M059J (cell line): ENCODE data around the gene SH3GL3. TPM values are rescaled to one million over a fixed set of nuclear protein-coding genes. Genes with fewer than 3 reads are reported as not detected.

ENCODE experiments used
- DNase-seq: peaks from one replicate; pipeline ENCODE4 v3.0.0-alpha.2; 2012; ENCODE audit warnings: low read depth
- total RNA-seq: library from RNA; depleted of rRNA; stranded (reverse); fragments of >200 nt; shearing (Covaris generic); gene quantifications from 2 replicates; pipeline ENCODE4 v1.2.3, GENCODE V29; 2014

SH3GL3 gene
- total RNA-seq, 1 experiment from 2014 or later: 0.27 TPM

DNA sequence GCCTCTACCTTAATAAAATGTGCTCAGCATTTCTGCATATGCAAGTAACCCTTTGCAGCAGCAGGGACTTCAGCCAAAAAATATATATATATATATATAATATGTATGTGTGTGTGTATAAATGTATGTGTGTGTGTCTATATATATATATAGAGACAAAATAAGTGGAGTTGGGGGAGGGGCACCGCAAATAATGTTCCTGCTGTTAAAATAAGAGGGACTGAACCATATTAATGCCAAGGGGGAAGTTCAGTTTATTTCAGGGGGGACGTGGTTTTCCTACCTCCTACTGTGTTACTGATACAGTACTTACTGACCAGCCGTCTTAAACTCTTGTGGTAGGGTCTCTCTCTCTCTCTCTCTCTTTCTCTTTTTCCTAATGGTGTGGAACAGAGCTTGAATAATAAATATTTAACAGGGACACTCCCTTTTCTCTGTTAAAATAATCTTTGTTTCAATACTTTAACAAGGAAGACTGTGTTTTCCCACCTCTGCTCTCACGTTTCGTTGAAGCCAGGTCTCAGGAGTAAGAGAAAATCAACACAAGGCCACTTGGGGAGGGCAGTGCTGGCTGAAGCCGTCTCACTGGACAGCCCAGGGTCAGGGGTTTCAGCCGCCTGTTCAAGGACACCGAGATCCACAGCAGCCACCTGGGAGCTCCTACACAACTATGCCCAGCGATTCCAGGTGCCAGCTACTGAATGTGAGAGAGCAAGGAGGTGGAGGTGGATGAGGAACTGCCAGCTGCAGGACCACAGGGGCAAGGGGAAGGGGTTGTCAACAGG is 164.0 kb downstream of the SH3GL3 start:
- DNase-seq: no peak

DNA sequence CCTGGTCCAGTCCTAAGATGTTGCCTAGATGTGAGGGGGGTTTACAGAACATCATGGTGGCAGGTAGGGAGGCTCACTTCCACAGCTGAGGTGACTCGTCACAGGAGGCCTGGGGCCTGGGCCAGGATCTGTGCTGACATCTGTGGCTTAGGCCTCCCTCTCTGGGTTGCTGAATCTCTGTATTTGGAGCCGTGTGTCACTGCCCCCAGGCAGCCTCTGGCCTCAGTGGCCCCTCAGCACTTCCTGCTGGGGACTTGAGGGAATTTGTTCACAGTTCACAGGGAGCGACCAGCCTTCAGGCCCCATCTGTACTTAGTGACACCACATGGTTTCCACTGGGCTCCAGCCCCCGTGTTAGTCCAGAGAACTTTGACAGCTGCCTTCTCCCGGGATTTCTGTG is 165.1 kb downstream of the SH3GL3 start:
- DNase-seq: peak; percentile 2

DNA sequence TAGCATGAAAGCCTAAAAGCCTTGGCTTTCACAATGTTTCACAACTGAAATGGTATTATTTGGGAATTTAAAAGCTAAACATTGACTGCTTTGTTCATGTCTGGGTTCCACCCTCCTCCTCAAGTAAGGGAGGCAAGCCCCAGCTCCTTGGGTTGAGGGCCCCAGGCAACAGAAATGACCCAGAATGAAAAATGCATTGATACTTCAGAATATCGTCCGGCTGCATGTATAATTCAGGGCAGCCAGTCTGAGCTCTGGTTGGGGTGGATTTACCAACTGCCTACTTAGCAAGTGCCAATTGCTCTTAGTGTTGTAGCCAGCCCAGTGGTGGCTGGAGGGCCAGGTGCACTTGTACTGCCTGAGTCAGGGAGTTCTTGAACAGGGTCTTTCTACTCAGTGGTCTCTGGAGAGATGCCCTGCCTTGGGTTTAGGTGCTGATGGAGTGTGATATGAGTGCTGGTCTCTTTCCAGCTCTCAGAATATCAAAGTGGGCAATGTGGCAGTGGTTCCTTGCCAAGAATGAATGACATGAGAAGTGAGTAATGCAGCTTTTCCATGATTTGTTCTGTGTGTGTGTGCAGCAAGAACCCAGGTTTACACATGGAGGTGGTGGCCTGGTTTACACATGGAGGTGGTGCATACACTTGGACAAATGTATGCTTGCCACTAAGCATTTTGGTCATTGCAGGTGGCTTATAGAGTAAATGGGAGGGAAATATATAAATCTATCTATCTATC is 165.9 kb downstream of the SH3GL3 start:
- DNase-seq: no peak

DNA sequence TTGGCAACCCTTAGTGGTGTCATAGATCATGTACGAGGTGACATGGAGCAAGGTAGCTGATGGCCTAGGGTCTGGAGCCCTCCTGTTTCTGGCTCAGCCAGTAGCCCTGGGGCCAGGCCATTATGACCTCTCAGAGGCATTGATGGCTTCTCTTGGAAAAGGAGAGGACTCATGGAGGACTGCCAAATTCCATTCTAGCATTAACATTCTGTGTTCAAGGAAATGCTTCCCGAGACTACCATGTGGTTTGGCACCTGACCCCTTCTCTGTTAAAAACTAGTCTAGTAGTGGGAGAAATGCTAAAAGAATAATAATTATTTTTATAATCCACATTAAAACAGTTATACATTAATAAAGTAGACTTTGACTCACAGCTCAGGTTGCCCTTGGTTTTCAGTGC is 166.6 kb downstream of the SH3GL3 start:
- peak; percentile 8 for DNase-seq

DNA sequence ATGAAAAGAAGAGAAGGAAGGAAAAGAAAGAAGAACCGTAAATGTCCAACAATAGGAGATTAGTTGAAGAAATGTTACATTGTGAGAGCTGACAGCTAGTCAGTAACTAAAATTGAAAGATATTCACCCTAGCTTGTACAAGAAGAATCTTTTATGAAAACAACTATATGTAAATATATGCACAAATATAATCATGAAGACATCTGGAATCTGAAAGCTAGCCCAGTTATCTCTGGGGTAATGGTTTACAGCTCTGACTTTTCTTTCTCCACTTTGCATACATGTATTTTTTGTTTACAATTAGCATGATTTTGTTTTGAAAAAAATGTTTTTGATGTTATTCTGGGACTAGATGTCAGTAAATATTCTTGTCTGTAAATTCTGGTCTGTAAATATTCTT is 169.7 kb downstream of the SH3GL3 start:
- no peak for DNase-seq

DNA sequence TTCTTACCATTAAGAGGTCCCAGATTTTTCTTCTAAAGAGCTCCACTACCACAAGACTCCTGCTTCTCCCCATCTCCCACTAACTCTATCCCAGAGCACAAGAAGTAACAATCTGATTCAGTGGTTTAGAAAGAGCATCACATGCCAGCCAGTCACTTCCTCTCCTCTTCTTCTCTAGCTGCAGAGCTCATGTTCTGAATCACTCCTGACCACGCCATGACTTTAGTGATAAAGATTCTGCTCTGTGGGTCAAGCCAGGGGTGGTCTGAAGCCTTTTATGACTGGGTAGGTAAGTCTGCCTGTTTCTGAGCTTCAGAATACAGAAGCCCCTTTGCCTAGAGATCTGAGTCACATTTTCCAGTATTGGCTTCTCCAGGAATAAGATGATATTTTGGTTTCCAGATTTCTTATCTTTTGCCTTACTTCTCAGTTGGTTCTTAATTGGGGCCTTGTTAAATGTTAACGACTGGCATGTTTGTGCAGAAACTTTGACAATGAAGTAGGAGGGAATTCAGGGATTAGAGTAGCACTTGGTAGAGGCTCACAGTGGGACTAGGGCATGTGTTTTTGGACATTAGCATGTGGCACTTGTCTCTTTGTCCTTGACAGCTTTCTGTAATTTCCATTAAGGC is 179.1 kb downstream of the SH3GL3 start:
- DNase-seq: no peak

DNA sequence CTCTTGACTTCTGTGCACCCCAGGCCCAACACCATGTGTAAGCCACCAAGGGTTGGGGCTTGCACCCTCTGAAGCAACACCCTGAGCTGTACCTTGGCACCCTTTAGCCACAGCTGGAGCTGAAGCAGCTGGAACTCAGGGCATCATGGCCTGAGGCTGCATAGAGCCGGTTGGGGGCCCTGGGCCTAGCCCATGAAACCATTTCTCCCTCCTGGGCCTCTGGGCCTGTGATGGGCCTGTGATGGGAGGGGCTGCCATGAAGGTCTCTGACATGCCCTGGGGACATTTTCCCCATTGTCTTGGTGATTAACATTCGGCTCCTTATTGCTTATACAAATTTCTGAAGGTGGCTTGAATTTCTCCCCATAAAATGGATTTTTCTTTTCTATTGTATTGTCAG is 184.4 kb downstream of the SH3GL3 start:
- DNase-seq: no peak

DNA sequence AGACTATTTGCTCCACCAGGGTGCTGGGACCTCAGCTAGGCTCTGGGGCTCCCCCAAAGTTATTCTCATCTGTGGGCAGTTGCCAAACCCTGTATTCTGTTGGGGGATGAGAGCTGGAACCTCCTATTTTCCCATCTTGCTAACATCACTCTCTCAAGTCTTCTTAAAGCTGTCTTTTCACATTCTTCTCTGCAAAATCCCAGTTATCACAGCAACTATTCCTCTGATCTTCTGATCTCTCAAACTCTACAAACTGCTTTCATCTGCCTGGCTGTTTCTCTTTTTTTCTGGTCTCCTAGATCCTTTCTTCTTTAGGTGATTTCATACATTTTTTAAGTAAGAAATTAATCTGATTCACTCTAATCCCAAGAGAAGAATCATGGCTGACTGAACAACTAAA is 196.1 kb downstream of the SH3GL3 start:
- DNase-seq: no peak

DNA sequence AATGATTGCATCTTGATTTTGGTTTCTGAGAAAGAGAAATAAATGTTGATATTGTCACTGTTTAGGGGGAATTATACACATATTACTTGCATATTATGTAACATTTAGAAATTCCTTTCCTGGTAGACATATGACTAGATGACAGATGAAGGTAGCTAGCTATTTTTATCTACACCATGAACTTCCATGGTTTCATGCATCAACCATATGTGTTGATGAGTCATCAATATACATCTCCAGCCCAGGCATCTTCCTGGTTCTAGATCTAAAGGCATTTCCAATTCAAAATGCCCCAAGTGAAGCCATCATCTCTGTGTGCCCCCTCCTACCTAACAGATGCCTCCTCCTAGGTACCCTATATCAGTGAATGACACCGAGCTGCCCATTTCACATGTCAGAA is 197.3 kb downstream of the SH3GL3 start:
- no peak for DNase-seq

DNA sequence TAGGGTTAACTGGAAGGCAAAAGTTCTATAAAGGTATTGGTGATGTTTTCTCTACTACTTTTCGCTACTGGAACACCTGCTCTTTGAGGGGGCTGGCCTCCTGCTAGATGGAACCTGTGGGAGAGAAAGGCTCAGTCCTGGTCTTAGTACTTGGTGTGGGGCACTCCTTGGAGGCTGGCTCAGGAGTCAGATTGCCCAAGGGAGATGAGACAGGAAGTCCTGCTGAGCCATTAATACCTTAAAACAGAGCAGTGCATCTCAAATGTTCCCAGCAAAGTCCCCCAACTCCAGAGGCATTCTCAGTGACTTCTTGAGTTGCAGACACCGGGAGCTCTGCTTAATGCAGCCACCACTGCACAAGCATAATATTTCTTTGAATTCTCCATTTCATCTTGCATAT is 203.7 kb downstream of the SH3GL3 start:
- no peak for DNase-seq

DNA sequence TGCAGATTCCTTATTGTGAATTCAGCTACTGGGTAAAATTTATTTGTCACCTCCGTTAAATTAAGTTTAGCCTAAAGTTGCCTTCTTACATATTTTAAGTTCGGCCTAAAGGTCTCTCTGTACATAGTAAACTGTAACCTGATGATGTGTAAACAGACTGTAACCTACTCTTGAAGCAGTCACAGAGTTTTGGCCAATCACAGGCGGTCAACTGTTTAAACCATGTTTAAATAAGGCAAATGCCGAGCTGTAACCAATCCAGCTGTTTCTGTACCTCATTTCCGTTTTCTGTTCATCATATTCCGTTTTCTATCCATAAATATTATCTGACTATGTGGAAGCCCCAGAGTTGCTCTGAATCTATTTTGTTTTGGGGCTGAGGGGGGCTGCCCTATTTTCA is 204.4 kb downstream of the SH3GL3 start:
- no peak for DNase-seq

DNA sequence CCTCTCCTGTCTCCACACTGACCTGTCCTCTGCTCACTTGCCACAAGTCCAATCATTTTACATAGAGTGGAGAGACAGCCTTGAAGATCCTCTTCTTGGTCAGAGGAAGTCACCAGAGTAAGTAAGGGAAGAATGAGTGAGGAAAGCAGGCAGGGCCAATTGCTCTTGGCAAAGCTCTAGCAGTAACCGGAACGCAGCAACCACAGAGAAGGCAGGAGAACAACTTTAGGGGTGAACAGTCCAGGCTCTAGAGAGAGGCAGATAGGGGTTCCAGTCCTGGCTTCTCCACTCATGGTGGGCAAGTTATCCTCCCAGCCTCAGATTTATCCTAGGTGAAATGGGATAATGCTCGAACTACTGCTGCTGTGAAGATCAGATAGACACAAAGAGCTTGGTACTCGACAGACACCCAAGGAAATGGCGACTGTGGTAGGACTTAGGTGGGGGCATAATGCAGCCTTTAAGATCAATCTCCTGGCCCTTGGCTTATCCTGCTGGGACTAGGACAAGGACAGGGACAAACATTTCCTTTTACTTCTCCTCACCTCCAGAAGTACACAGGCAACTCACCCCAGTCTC is 205.6 kb downstream of the SH3GL3 start:
- DNase-seq: no peak

DNA sequence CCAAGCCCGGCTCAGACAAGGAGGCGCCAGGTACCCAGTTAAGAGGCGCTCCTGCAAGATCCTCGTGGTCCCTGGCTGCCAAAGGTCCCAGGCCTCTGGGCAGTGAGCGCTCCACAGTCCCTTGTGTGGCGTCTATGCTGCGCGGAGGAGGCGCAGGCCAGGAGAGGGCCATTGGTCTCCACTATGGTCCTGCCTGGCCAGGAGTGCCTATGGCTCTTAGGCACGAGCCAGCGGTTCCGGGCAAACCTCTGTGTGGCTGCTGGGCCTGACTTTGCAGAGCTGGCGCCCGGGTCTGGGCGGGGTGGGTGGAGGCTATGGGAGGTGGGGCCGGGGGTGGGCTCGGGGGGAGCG is 206.1 kb downstream of the SH3GL3 start:
- DNase-seq: no peak

DNA sequence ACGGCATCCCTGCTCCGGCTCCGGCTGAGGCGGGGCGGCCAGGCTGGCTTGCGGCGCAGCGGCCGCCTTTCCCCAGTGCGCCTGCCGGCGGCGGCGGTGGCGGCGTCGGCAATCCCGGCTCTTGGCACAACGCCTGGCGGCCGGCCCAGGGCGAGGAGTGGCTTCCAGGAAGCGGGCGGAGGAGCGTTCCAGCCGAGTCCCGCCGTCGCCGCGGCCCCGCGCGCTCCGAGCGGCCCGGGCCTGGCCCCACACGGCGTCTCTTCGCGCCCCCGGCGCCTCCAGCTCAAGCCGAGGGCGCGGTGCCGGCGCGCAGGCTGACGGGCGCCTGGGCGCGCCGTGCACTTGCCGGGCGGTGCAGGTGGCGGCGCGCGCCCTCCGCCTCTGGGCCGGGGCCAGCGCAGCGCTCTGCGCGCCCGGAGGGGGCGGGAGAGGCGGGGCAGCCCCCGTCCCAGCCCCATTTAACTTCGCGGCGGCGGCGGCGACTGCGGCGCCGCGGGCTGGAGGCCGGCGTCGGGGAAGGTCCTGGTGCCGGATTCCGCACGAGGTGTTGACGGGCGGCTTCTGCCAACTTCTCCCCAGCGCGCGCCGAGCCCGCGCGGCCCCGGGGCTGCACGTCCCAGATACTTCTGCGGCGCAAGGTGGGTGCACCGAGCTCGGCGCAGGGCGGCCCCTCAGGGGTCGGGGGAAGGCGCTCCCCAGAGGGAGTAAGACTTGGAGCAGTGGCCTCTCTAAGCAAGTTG is 206.7 kb downstream of the SH3GL3 start, which contains the start of gene ADAMTSL3:
Gene ADAMTSL3, plus strand, starts transcription at position 485 of the 740 bp plus-strand sequence. CDS start 1,639 bp downstream, outside the sequence.
- no peak for DNase-seq

DNA sequence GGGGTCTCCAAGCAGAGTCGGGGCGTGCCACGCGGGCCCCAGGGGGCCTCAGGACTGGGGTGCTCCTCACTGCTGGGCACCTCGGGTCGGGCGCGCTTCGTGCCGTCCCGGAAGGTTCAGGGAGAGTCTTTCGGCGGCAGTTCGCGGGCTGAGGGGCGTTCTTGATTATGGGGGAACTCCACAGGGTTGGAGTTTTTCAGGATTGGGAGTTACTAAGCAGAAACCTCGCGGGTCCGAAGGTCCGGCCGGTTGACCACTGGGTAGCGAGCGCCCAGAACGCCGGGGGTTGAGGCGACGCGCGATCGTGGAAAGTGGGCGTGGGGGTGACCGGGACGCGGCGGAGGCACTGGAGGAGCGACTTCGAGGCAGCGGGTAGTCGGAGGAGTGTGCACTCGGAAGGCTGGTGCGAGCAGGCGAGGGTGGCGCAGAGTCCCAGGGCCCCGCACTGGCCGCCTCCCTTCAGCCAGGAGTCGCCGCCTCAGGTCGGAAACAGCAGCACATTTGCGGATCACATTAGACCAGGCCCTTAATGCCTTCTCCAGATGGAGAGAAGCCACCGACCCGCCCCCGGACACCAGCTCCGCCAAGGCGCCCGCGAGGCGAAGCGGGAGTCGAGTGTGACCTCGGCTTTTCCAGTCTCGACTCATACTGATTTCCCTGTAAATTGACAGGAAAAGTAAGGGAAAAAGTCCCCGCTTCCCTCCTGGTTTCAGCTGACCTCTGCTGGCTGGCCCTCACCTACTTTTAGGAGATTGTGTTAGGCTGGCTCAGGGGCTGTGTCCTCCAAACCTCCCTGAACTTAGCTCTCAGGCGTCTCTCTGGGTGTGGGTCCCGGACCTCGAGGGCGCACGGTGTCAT is 207.5 kb downstream of the SH3GL3 start:
- DNase-seq: no peak

DNA sequence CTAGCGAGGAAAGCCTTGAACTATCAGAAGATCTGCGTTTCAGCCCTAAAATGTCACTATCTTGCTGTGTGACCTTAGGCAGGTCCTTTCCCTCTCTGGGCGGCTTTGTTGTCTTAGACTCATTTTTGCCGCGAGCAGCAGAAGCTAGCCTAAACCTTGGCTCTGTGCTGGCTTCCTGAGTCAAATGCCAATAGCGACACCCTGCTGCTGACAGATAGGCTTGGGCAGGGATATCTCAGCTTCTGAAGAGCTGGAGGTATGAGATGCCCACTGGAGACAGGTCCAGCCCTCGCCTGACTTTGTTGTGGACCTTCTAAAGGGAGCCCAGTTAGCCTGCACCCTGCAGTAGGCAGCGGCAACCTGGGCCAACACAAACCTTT is 208.1 kb downstream of the SH3GL3 start:
- no peak for DNase-seq

DNA sequence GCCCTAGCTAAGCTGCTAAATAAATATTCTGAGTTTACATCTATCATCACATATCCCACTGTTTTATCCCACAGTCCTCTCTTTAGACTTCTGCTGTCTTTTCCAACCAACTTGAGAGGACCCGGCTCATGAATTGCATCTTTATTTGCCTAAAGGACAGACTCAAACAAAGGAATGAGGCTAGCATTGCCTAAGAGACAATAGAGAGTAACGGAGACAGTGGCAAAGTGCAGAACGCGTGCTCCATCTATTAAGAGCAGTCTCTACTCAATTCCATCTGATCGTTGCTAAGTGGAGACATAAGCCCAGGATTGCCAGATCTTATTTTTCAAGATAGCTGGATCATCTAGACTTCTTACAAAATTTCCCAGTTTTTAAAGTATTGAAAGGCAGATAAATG is 209.1 kb downstream of the SH3GL3 start:
- DNase-seq: no peak

DNA sequence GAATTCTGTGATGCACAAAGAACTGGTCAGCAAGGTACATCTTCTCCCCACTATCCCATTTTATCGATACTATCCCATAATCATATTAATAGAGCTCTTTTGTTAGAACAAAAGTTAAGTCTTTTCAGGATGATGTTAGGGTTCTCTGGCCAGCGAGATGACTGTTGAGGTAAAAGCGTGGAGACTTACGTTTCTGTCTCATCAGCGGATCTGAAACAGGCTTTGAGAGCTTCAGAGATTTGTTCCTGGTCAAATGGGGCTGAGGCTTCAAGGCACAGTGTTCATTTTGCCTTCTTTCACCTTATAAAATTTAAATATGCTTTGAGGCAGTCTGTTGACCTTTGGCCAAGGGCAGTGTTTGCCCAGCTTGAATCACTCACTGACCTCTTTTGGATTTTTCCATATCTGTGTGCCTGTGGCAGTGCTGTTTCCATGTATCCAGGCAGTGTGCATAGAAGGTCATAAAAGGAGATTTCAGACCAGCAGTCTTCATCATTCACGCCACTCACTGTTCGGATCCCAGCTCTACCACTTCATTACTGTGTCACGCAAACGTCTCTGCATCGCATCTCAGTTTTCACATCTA is 209.9 kb downstream of the SH3GL3 start:
- no peak for DNase-seq

DNA sequence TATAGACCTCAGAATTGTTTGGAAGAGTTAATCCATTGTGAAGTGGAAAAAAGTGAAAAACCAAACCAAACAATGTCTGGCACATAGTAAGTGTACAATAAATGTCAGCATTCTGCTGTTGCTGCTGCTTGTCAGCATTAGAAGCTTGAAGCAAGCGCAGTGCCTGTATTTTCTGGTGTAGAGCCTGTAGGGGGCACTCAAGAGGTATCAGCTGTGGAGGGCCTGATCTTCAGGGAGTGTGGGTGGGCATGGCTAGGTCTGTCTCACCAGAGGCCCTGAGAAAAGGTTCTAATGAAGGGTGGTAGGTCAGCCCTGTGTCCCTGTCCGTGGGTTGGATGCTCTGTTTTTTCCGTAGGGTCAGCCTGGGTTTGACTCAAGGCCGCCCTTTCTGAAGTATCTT is 210.4 kb downstream of the SH3GL3 start:
- DNase-seq: no peak
